Activated T-helper 17 cell treated with anti-CD3 and anti-CD28 coated beads, Interleukin-2, amount 50 U/mL, for 72 hours (primary cell): ENCODE data around the gene HPS1. TPM values are rescaled to one million over a fixed set of nuclear protein-coding genes. Genes with fewer than 3 reads are reported as not detected.

Experiments used
- ATAC-seq: fragments of 150-1000 bp; cut with Tn5 transposase; replicated peaks from 2 replicates; pipeline ENCODE4 v1.10.0; 2021; ENCODE audit warnings: mild to moderate bottlenecking, moderate library complexity
- H3K27ac Mint-ChIP-seq: one replicate; pipeline ENCODE4 v1.8.0; 2022; ENCODE audit warnings: mixed read lengths
- H3K27me3 Mint-ChIP-seq: one replicate; pipeline ENCODE4 v1.8.0; 2022; ENCODE audit warnings: mixed read lengths
- H3K36me3 Mint-ChIP-seq: one replicate; pipeline ENCODE4 v1.8.0; 2022; ENCODE audit warnings: low read depth, mild to moderate bottlenecking, mixed read lengths
- H3K4me1 Mint-ChIP-seq: one replicate; pipeline ENCODE4 v1.8.0; 2022; ENCODE audit warnings: mixed read lengths
- H3K4me3 Mint-ChIP-seq: one replicate; pipeline ENCODE4 v1.8.0; 2022; ENCODE audit warnings: mild to moderate bottlenecking, mixed read lengths
- H3K9me3 Mint-ChIP-seq: one replicate; pipeline ENCODE4 v1.8.0; 2022; ENCODE audit warnings: mixed read lengths
- total RNA-seq, 2 donors: library from RNA; stranded (reverse); gene quantifications; one replicate each; pipeline ENCODE4 v1.2.3, GENCODE V29; 2022

The HPS1 gene
- total RNA-seq, 2 donors from 2014 or later = 49.1 to 56.9 TPM

DNA sequence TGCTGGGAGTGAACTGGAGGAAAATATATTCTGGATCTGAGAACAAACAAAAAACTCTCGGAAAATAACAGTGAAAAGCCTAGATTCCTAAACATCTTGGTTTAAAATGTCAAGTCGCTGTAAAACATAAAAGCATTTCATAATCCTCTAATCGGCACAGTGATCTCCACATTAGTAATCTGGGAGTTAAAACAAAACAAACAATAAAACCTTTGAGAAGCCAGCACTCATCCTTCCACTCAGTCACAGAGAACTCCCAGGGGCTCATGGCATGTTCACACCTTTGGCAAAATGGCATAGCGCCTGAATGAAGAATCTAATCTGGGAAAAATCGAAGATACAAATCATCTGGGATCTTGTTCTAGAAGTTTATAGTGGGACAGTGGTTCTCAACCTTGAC is 24.1 kb upstream of the HPS1 start:
- Mint-ChIP-seq H3K36me3 (no peaks in the 10 kb centered on the region), H3K4me3 (no peak overlapping the region), H3K4me1 (peaks cover 7% of the 10 kb centered on the region), H3K27me3 (no peaks in the 10 kb centered on the region), H3K27ac (no peak overlapping the region), H3K9me3 (no peaks in the 10 kb centered on the region)
- ATAC-seq = no peak

DNA sequence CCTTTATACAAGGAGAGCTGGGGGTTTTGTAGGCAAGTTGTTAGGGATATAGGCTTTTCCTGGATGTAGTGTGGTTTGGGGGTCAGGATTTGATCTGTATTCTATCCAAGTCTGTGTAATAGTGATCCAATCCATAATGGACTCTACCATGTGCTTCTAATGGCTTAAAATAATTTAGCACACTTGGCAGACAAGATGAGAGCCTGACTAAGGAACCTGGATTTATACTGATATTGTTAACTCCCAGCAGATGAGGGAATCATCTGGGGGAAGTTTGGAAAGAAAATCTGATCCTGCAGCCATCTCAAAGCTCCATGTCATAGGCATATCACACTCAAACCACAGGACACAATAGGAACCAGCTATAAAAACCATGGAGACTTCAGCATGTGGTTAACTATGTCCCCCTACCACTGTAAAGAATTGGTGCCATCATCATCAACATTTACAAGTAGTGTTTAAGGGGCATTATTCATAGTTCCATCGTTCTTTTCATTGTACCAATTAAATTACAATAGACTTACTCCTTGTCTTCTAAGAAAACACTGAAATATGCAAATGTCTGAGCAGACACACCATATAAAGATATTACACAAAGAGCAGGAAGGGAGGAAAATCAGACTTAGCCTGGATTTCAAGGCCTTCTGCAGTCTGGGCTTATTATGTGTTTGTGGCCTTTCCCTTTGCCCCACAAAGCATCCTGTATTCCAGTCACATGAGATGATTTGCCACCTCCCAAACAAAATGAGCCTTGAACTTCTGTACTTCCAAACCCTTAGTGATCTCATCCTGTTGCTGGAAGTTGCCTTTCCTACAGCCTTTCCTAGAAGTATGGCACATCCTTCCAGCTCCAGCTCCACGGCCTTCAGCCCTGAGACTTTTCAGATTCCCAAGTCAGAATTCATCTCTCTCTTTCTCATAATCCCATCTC is 22.5 kb upstream of the HPS1 start:
- peak overlapping the region; percentile 92 for H3K4me3 Mint-ChIP-seq
- H3K9me3 Mint-ChIP-seq = no peaks in the 10 kb centered on the region
- ATAC-seq = no peak
- H3K36me3 Mint-ChIP-seq = no peaks in the 10 kb centered on the region
- no peak overlapping the region for H3K27ac Mint-ChIP-seq
- H3K27me3 Mint-ChIP-seq = no peaks in the 10 kb centered on the region
- peaks cover 7% of the 10 kb centered on the region for H3K4me1 Mint-ChIP-seq

DNA sequence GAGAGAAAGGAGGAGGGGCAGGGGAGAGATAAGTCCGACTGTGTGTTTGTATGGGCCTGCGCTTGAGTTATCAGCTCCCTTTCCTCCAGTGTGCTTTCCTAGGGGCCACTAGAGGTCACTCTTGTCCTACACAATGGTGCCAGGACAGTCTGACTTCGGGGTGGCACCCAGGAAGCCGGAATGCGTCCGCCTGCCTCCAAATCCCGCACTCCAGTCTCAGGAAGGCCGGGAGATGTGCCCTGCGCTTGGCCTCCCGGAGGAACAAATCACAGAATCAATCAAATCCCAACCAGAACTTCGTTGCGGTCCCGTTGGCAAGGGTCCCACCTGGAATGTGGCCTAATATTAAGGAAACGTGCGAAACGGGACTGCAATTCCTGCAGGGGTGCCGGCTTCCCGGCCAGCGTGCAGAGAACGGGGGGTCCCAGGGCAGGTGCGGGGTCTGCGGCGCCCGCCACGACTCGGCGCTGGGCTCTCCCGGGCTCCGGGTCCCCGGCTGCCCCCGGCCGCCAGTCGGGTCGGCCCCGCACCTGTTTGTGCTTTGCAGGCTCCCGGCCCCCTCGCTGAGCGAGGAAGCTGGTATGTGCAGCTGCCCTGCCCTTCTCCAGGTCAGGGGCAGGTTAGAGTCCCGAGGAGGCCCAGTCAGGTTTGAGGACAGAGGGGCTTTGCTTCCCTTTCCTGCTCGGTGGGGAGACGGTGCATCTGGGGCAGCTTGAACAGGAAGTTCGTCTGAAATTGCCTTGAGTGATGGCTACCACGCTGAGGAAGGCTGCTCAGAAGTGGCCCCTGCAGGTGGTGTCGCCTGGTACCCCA is 21.0 kb upstream of the HPS1 start:
- peak overlapping the region; percentile 92 for H3K4me3 Mint-ChIP-seq
- peaks cover 6% of the 10 kb centered on the region for H3K27me3 Mint-ChIP-seq
- H3K27ac Mint-ChIP-seq = peak overlapping the region; percentile 88
- peaks cover 7% of the 10 kb centered on the region for H3K4me1 Mint-ChIP-seq
- H3K9me3 Mint-ChIP-seq = no peaks in the 10 kb centered on the region
- H3K36me3 Mint-ChIP-seq = no peaks in the 10 kb centered on the region
- peak; percentile 97 for ATAC-seq

DNA sequence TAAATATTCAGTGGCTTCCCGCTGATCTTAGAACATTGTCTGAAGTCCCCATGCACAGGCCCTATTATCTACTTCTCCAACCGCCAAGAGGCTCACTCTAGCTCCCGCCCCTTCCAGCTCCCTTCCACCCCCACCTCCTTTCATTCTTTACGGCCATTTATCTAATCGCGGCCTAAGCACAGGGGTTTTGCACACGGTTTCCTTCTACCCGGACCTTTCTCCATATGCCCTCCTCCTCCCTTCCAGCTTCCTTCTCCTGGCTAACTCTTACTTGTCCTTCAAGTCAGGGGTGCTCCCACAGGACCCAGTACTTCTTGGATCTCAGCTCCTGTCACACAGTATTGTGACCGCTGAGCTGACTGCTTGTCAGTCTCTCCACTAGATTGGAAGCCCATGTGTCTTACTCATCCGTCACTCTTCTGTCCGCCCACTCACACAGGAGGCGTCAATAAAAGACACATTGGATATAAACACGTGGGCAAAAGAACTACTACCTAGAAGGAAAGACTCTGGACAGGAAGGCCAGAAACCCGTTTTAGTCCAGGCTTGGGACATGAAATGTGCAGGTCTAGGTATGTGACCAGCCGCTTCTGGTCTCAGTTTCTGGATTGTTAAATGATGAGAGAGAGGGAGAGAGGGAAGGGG is 20.2 kb upstream of the HPS1 start:
- peaks cover 6% of the 10 kb centered on the region for H3K27me3 Mint-ChIP-seq
- no peaks in the 10 kb centered on the region for H3K36me3 Mint-ChIP-seq
- H3K4me3 Mint-ChIP-seq = peak overlapping the region; percentile 92
- H3K4me1 Mint-ChIP-seq = peaks cover 7% of the 10 kb centered on the region
- ATAC-seq = no peak
- H3K9me3 Mint-ChIP-seq = no peaks in the 10 kb centered on the region
- peak overlapping the region; percentile 88 for H3K27ac Mint-ChIP-seq

DNA sequence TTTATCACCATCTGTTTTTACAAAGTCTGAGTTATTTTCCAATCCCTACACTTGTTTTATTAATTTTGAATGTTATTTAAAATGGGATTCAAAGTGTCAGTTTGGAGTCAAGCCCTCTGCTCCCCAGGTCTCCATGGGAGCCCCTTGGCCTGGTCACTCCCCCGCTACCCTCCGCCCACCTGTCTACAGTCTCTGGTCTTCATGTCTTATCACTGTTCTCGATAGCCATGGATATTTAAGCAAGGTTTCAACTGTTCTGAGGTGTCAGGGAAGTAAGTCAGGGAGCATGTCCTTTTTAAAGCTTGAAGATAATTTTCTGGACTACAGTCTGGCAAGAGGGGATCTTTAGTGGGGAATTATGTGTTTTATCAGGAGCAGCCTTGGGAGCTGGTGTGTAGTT is 19.1 kb upstream of the HPS1 start:
- peaks cover 6% of the 10 kb centered on the region for H3K27me3 Mint-ChIP-seq
- no peak overlapping the region for H3K4me3 Mint-ChIP-seq
- no peak overlapping the region for H3K27ac Mint-ChIP-seq
- H3K9me3 Mint-ChIP-seq = no peaks in the 10 kb centered on the region
- no peak for ATAC-seq
- H3K36me3 Mint-ChIP-seq = no peaks in the 10 kb centered on the region
- H3K4me1 Mint-ChIP-seq = peaks cover 7% of the 10 kb centered on the region

DNA sequence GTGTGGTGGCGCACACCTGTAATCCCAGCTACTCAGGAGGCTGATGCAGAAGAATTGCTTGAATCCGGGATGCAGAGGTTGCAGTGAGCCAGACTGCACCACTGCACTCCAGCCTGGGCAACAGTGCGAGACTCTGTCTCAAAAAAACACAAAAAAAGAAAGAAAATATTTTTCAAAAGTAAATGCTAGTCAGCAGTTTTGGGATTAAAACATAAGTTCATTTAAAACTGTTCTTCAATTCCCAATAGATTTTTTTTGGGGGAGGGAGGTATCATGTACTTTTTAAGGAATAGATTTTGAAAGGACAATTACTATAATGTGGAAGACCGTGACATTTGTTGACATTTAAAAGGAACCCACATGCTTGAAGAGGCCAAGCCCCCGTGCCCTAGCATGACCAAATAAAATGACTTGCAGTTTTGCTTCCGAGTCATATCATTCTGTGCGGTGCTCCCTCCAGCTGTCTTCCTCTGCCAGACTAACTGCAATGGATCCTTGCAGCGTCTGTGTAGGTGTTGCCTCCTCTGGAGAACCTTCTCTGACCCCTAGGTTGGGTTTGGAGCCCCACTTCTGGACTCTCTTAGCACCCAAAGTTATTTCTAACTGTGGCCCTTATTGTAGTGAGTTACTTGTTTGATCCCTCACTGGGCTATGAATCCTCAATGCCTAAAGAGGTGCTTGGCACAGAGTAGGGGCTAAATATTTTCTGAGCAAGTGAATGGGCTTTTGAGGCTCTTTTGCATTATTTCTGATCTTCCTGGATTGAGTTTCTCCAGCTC is 17.4 kb upstream of the HPS1 start:
- ATAC-seq = no peak
- H3K27me3 Mint-ChIP-seq = peaks cover 6% of the 10 kb centered on the region

DNA sequence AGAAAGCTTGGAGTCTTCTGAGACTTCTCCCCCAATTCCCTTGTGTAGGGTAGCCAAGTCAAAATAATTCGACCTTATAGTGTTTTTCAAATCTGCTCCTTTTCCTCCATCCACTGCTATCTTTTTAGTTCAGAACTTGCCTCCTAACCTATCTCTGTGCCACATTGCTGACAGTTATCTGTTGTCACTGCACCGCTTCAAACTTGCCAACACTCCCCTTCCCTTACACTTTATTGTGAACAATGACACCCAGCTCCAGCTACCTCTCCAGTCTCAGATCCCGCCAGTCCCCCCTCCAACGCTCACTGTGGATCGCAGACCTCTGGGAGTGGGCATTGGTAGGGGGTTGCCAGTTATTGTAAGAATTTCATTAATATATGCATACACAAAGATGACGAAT is 16.3 kb upstream of the HPS1 start:
- H3K4me3 Mint-ChIP-seq = no peak overlapping the region
- H3K36me3 Mint-ChIP-seq = no peaks in the 10 kb centered on the region
- H3K4me1 Mint-ChIP-seq = peaks cover 7% of the 10 kb centered on the region
- H3K9me3 Mint-ChIP-seq = no peaks in the 10 kb centered on the region
- H3K27ac Mint-ChIP-seq = no peak overlapping the region
- ATAC-seq = no peak
- H3K27me3 Mint-ChIP-seq = peaks cover 9% of the 10 kb centered on the region

More for the DNA sequence above, 17.4 kb upstream of the HPS1 start:
- no peaks in the 10 kb centered on the region for H3K36me3 Mint-ChIP-seq
- H3K4me1 Mint-ChIP-seq = peaks cover 7% of the 10 kb centered on the region
- no peaks in the 10 kb centered on the region for H3K9me3 Mint-ChIP-seq
- no peak overlapping the region for H3K27ac Mint-ChIP-seq
- no peak overlapping the region for H3K4me3 Mint-ChIP-seq

DNA sequence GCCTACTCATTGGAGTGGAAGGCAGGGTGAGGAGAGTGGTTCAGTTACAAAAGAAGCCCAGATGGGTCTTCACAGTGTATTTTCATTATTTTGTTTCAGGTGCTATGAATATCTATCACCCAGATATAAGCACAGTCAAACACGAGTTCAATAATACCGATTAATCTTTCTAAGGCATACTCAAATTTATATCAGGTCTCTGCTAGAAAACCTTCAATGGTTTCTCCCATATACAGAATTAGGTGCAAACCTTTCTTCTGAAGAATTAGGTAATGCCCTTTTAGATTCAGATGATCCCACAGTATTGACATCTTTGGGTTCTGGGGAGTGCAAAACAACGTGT is 14.7 kb upstream of the HPS1 start:
- H3K4me1 Mint-ChIP-seq = no peaks in the 10 kb centered on the region
- no peaks in the 10 kb centered on the region for H3K36me3 Mint-ChIP-seq
- H3K4me3 Mint-ChIP-seq = no peak overlapping the region
- no peaks in the 10 kb centered on the region for H3K9me3 Mint-ChIP-seq
- H3K27ac Mint-ChIP-seq = peak overlapping the region; percentile 14
- H3K27me3 Mint-ChIP-seq = peaks cover 17% of the 10 kb centered on the region
- ATAC-seq = no peak

DNA sequence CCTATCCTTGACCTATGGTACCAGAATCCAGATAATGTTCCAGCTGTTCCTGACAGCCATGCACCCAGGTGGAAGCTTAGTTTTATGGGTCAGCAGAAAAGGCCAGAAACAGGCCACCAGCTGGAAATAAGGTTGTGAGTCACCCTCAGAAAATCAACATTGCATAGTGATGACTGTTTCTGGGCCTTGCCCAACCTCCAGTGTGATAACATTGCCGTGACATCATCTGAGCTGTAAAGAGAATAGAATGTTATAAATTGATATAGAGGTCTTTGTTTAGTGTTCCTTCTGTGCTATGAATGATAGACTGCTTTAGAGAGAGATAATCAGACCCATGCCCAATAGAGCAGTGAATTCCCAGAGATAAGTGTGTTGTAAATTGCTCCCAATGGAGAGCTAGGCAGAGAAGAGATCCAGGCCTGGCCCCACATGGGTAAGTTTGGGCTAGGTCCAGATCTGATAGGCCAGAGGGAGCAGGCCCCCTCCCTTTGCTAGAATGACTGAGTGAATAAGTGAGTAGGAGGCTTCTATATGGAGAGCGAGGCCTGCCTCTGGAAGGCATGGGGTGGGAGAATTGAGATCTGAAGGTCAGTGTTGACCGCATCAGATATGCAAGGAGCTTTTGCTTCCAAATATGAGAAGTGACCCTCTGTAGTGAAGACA is 14.2 kb upstream of the HPS1 start:
- Mint-ChIP-seq H3K27ac (peak overlapping the region; percentile 14), H3K9me3 (no peaks in the 10 kb centered on the region), H3K4me1 (no peaks in the 10 kb centered on the region), H3K27me3 (peaks cover 17% of the 10 kb centered on the region), H3K4me3 (no peak overlapping the region), H3K36me3 (no peaks in the 10 kb centered on the region)
- peak; percentile 61 for ATAC-seq

DNA sequence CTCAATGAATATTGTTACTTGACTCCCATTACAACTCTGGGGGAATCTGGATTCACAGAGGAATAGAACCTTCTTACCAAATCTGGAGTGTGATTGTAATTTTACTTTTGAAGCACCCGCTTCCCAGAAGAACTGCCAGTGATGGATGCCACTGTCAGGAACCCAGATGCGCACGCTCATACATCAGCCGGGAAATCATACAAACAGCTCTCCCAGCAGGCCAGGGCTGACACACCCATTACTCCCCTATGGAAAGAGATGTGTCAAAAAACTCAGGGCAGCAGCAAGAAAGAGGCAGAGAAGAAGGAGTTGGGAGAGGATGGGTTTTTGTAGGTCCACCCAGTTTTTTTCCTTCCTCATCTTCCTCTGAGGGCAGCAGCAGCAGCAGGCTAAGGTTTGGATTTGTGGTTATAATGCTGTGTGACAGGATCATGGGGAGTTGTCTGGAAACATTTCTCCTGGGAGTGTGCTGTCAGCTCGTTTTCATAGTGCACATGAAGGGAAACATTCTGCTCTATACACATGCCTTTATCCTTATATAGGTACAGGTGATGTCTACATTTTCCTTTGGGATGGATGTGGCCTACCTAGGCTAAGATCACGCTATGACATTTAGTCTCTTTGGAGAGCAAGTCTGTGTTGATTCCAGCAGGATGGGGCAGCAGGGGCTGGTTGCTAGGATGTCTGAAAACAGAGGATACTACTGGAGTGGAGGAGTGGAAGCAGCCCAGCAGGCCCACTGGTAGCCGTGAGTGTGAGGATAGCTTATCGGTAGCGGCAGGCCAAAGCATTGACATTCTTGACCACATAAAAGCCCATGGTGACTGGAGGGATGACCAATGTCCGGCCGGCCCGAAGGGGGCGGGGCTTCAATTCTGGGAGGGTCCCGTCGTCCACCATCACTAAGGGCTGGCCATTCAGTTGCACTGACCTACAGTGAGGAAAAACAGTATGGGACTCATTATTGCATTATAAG is 12.4 kb upstream of the HPS1 start:
- Mint-ChIP-seq H3K27me3 (peaks cover 17% of the 10 kb centered on the region), H3K36me3 (no peaks in the 10 kb centered on the region), H3K9me3 (no peaks in the 10 kb centered on the region), H3K4me1 (no peaks in the 10 kb centered on the region), H3K27ac (no peak overlapping the region), H3K4me3 (no peak overlapping the region)
- ATAC-seq = no peak

DNA sequence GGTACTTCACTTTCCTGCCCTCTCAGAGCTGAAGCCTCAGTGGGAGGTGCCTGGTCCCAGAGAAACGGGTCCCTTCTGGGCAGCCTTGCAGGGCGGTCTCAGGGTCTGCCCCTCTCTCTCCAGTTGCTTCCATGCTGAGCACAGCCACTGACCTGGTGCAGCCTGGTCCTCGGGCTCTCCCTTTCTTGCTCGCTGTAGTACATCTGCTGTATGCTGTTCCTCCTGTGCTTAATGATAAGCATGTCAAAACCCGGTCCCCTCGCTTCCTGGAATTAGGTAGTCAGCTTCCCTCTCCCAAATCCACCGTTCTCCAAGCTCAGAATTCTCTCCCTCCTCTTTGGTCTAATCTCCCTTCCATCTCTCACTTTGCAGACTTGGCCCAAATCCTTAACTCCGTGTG is 11.0 kb upstream of the HPS1 start:
- Mint-ChIP-seq H3K4me1 (no peaks in the 10 kb centered on the region), H3K27ac (no peak overlapping the region), H3K9me3 (no peaks in the 10 kb centered on the region), H3K4me3 (no peak overlapping the region), H3K36me3 (no peaks in the 10 kb centered on the region), H3K27me3 (peaks cover 11% of the 10 kb centered on the region)
- no peak for ATAC-seq

DNA sequence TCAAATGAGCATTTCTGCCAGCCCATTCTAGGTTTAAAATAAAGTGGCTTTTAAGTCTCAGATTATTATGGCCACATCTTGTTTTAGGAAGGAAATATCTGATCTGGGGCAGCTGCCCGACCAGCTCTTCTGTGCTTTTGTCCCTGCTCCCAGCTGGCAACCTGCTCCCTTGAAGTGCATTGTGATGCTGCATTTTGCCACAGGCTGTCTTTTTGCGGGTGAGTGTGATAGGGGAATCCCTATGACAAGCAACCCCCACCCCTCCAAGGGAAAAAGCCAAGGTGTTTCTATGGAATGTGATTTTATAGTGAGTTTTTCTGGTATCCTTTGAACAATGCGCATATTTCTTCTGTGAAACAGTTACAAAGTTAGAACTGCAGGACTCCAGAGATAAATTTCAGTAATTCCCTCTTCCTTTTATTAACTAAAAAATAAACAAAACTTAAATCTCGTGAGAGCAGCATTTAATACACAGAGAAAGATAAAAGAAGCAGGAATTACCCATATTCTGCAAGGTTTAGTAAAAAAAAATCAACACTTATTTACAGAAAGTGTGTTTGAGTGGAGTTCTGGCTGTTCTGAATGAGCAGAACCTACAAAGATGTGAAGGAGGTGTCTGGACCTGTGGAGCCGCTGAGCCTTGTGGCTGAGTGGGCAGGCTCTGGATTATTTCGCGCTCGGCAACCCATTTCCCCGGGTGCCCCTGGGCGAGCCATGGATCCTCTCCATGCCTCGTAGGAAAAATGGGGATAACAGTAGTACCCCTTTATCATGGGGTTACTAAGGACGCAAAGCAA is 10.1 kb upstream of the HPS1 start:
- H3K36me3 Mint-ChIP-seq = no peaks in the 10 kb centered on the region
- ATAC-seq = no peak

More for the DNA sequence above, 10.1 kb upstream of the HPS1 start:
- Mint-ChIP-seq H3K9me3 (no peaks in the 10 kb centered on the region), H3K27me3 (peaks cover 17% of the 10 kb centered on the region), H3K4me1 (no peaks in the 10 kb centered on the region), H3K27ac (no peak overlapping the region), H3K4me3 (no peak overlapping the region)
